ENCODE measurements around the gene LYZL6.

The LYZL6 gene

DNA sequence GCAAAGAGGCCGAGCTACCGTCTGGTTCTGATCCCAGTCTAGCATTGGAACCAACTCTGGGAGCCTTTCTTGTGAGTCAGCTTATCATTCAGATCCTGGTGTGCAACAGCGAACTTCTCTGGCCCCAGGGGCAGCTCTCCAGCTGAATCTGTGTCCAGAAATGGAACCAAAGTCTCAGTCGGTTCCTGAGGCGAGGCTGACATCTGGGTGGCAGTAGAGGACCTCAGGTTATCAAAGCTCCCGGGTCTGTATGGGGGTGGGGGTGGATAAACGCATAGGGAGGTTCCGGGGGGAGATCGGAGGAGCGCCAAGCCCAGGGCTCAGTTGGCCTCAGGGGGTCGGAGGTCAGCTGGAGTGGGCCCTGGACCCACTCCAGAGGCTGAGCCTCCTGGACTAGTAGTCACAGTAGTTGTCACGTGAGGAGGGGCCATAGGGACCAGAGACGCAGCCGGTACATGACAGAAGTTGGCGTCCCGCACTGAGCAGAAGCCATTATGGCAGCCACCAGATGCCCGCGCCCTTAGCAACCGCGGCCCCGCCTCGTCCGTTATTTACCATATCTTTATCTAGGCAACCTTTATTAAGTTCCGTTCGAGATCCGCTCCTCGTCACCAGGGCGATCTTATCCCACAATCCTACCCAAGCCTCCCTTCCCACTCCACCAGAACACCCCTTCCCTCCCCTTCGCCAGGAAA lies 25.8 kb downstream of the LYZL6 start:
- no peaks in the 10 kb centered on the region for H4K20me1 ChIP-seq (ENCODE audit: insufficient read depth, low read length)
- no peak overlapping the region for H3K4me3 ChIP-seq (ENCODE audit: low read depth, low read length, poor library complexity, severe bottlenecking)
- H3K4me2 ChIP-seq (ENCODE audit: low read length) = no peak overlapping the region
- peaks cover 34% of the 10 kb centered on the region for H3K36me3 ChIP-seq (ENCODE audit: insufficient read depth, low read length)
- H2AFZ ChIP-seq (ENCODE audit: low read length) = no peak overlapping the region
- H3F3A ChIP-seq (ENCODE audit: insufficient read depth, low read length) = no peaks in the 10 kb centered on the region
- no peaks in the 10 kb centered on the region for H3K79me2 ChIP-seq (ENCODE audit: insufficient read depth, low read length)
- no peaks in the 10 kb centered on the region for H3K27me3 ChIP-seq (ENCODE audit: insufficient read depth, low read length)
- H3K4me1 ChIP-seq (ENCODE audit: insufficient read depth, low read length, severe bottlenecking) = no peaks in the 10 kb centered on the region
- no peak overlapping the region for H3K27ac ChIP-seq (ENCODE audit: low read depth, low read length, poor library complexity, severe bottlenecking)
- no peak overlapping the region for H3K9ac ChIP-seq (ENCODE audit: low read length)
- no peak for TF ChIP-seq EZH2 (IDR thresholded peaks at IDR 0.05; ENCODE audit: borderline replicate concordance, low read length)
- TF ChIP-seq, protein P1, sequence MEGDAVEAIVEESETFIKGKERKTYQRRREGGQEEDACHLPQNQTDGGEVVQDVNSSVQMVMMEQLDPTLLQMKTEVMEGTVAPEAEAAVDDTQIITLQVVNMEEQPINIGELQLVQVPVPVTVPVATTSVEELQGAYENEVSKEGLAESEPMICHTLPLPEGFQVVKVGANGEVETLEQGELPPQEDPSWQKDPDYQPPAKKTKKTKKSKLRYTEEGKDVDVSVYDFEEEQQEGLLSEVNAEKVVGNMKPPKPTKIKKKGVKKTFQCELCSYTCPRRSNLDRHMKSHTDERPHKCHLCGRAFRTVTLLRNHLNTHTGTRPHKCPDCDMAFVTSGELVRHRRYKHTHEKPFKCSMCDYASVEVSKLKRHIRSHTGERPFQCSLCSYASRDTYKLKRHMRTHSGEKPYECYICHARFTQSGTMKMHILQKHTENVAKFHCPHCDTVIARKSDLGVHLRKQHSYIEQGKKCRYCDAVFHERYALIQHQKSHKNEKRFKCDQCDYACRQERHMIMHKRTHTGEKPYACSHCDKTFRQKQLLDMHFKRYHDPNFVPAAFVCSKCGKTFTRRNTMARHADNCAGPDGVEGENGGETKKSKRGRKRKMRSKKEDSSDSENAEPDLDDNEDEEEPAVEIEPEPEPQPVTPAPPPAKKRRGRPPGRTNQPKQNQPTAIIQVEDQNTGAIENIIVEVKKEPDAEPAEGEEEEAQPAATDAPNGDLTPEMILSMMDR (IDR thresholded peaks at IDR 0.05; ENCODE audit: low read length) = no peak
- H3K9me2 ChIP-seq (ENCODE audit: low read depth, low read length) = no peaks in the 10 kb centered on the region
- no peaks in the 10 kb centered on the region for H3K9me3 ChIP-seq (ENCODE audit: low read length)

DNA sequence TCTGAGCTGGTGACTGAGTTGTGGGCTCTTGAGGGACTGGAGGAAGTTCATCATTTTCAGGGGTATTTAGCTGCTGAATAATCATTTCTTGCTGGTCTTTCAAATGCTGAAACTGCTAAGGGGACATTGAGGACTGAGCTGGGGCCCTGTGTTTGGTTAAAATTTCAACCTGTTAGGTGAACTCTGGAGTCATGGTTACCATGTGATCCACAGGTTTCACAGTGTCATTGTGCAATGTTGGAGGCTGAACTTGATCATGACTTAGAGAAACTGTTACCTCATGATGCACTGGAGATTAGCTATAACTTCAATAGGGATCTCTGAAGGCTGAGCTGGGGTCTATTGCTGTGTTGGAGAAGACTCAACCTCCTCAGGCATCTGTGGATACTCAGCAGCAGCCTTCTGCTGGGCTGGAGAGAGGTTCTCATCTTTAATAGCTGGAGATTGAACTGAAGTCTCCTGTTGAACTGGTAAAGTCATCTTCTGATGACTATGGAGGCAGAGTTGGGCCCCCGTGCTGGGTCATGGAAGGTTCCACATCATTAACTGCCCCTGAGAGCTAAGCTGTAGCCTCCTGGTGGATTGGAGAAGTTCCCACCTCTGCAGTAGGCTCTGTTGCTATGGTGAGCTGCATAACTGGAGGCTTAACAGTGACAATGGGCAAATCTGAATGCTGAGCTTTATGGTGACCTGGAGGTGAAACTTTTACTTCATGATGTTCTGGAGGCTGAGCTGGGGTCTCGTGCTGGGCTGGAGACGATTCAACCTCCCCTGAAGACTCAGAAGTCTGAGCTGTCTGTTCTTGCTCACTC lies 28.2 kb downstream of the LYZL6 start:
- H2AFZ ChIP-seq (ENCODE audit: low read length) = no peak overlapping the region
- no peak overlapping the region for H3K4me3 ChIP-seq (ENCODE audit: low read depth, low read length, poor library complexity, severe bottlenecking)
- no peaks in the 10 kb centered on the region for H3F3A ChIP-seq (ENCODE audit: insufficient read depth, low read length)
- H4K20me1 ChIP-seq (ENCODE audit: insufficient read depth, low read length) = no peaks in the 10 kb centered on the region
- H3K36me3 ChIP-seq (ENCODE audit: insufficient read depth, low read length) = peaks cover 21% of the 10 kb centered on the region
- H3K27ac ChIP-seq (ENCODE audit: low read depth, low read length, poor library complexity, severe bottlenecking) = no peak overlapping the region
- no peak overlapping the region for H3K4me2 ChIP-seq (ENCODE audit: low read length)
- no peaks in the 10 kb centered on the region for H3K27me3 ChIP-seq (ENCODE audit: insufficient read depth, low read length)
- no peaks in the 10 kb centered on the region for H3K4me1 ChIP-seq (ENCODE audit: insufficient read depth, low read length, severe bottlenecking)
- no peak for TF ChIP-seq EZH2 (IDR thresholded peaks at IDR 0.05; ENCODE audit: borderline replicate concordance, low read length)
- H3K9ac ChIP-seq (ENCODE audit: low read length) = no peak overlapping the region
- no peaks in the 10 kb centered on the region for H3K79me2 ChIP-seq (ENCODE audit: insufficient read depth, low read length)
- H3K9me2 ChIP-seq (ENCODE audit: low read depth, low read length) = no peaks in the 10 kb centered on the region
- no peaks in the 10 kb centered on the region for H3K9me3 ChIP-seq (ENCODE audit: low read length)

DNA sequence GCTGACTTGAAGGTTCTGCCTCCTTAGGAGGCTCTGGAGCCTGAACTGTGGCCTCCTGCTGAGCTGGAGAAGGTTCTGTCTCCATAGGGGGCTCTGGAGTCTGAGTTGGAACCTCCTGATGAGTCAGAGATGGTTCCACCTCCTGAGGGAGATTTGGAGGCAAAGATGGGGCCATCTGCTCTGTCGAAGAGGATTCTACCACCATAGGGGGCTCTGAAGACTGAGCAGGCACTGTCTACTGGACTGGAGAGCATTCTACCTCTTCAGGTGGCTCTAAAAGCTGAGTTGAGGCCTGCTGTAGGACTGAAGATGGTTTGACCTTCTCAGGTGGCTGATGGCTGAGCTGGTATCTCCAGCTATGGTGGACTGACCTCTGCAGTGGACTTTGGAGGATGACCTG lies 29.2 kb downstream of the LYZL6 start:
- no peaks in the 10 kb centered on the region for H3K4me1 ChIP-seq (ENCODE audit: insufficient read depth, low read length, severe bottlenecking)
- H3K9me2 ChIP-seq (ENCODE audit: low read depth, low read length) = no peaks in the 10 kb centered on the region
- no peak overlapping the region for H3K4me2 ChIP-seq (ENCODE audit: low read length)
- no peaks in the 10 kb centered on the region for H4K20me1 ChIP-seq (ENCODE audit: insufficient read depth, low read length)
- no peaks in the 10 kb centered on the region for H3K27me3 ChIP-seq (ENCODE audit: insufficient read depth, low read length)
- TF ChIP-seq EZH2 (IDR thresholded peaks at IDR 0.05; ENCODE audit: borderline replicate concordance, low read length) = no peak
- TF ChIP-seq, protein P1 (IDR thresholded peaks at IDR 0.05; ENCODE audit: low read length) = no peak
- H3K36me3 ChIP-seq (ENCODE audit: insufficient read depth, low read length) = peaks cover 12% of the 10 kb centered on the region
- H3K9ac ChIP-seq (ENCODE audit: low read length) = no peak overlapping the region
- no peak overlapping the region for H3K27ac ChIP-seq (ENCODE audit: low read depth, low read length, poor library complexity, severe bottlenecking)
- H3K9me3 ChIP-seq (ENCODE audit: low read length) = no peaks in the 10 kb centered on the region
- H3K79me2 ChIP-seq (ENCODE audit: insufficient read depth, low read length) = no peaks in the 10 kb centered on the region
- H3F3A ChIP-seq (ENCODE audit: insufficient read depth, low read length) = no peaks in the 10 kb centered on the region
- H2AFZ ChIP-seq (ENCODE audit: low read length) = no peak overlapping the region
- no peak overlapping the region for H3K4me3 ChIP-seq (ENCODE audit: low read depth, low read length, poor library complexity, severe bottlenecking)

All from OCI-LY1 (cell line).